BE2C (cell line): ENCODE data around the gene UCHL3.

Experiments used
- DNase-seq: peaks from one replicate; pipeline ENCODE4 v3.0.0-alpha.2; 2020
- H3K27me3 ChIP-seq: fragments of 250-450 bp; sonication (Bioruptor Pico); 2 replicates; pipeline ENCODE4 v1.5.1; 2020; ENCODE audit warnings: mild to moderate bottlenecking
- H3K36me3 ChIP-seq: fragments of 250-450 bp; sonication (Bioruptor Pico); 2 replicates; pipeline ENCODE4 v1.5.1; 2020; ENCODE audit warnings: mild to moderate bottlenecking
- H3K4me1 ChIP-seq: fragments of 250-450 bp; sonication (Bioruptor Pico); 2 replicates; pipeline ENCODE4 v1.5.1; 2020
- H3K4me3 ChIP-seq: 2 replicates; pipeline ENCODE4 v1.5.1; 2011; ENCODE audit warnings: low read depth, low read length
- H3K9me3 ChIP-seq: fragments of 250-450 bp; sonication (Bioruptor Pico); 2 replicates; pipeline ENCODE4 v1.5.1; 2020
- TF ChIP-seq, protein P1 (sequence below): IDR thresholded peaks from 2 replicates; pipeline ENCODE4 v1.5.1; 2012; ENCODE audit warnings: mild to moderate bottlenecking, low read depth, low read length

The UCHL3 gene

DNA sequence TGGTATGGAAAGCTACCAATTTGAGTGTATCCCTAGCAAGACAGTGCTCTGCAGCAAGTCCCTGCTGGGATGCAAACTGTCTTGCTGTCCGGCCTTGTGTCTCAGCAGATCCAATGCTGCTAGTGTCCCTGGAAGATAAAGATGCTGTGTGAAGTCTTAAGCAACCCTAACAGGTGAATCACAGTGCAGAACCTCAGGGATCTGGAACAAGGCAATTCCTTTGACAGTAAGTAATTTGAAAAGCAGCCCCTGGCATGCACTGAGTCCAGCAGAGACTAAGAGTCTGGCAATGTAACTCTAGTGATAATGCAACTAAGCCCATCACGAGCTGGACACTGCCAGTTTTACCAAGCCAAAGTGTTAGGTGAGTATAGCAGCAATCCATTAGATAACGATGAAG is 1.7 kb upstream of the UCHL3 start:
- no peak overlapping the region for H3K4me3 ChIP-seq
- no peak for DNase-seq
- no peaks in the 10 kb centered on the region; the same call in 1 of the 2 replicates for H3K4me1 ChIP-seq
- TF ChIP-seq, protein P1, sequence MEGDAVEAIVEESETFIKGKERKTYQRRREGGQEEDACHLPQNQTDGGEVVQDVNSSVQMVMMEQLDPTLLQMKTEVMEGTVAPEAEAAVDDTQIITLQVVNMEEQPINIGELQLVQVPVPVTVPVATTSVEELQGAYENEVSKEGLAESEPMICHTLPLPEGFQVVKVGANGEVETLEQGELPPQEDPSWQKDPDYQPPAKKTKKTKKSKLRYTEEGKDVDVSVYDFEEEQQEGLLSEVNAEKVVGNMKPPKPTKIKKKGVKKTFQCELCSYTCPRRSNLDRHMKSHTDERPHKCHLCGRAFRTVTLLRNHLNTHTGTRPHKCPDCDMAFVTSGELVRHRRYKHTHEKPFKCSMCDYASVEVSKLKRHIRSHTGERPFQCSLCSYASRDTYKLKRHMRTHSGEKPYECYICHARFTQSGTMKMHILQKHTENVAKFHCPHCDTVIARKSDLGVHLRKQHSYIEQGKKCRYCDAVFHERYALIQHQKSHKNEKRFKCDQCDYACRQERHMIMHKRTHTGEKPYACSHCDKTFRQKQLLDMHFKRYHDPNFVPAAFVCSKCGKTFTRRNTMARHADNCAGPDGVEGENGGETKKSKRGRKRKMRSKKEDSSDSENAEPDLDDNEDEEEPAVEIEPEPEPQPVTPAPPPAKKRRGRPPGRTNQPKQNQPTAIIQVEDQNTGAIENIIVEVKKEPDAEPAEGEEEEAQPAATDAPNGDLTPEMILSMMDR, result no peak
- no peaks in the 10 kb centered on the region for H3K27me3 ChIP-seq
- H3K36me3 ChIP-seq, result no peaks in the 10 kb centered on the region
- H3K9me3 ChIP-seq, result no peaks in the 10 kb centered on the region

DNA sequence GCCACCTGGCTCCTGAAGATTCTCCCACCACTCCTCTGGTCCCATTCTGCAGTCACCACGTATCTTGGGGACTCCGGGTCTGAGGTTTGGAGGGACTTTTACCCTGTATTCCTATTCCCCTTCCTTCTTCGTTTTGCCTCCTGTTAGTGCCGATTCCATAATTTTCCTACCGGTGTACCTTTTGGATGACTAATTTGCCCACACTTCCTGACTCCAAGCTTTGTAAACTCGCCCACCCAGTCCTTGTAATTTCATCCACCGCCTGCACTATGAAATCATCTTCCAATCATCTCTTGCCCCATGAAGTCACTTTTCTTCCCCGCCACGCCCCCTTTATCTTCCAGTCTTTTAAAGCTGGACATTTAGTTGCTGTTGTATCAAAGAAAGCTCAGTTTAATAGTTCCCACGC is 572 bp downstream of the UCHL3 start:
- Histone ChIP-seq H3K4me3 (peak overlapping the region; percentile 98), H3K4me1 (no peaks in the 10 kb centered on the region; the same call in 1 of the 2 replicates), H3K9me3 (no peaks in the 10 kb centered on the region), H3K27me3 (no peaks in the 10 kb centered on the region), H3K36me3 (peaks cover 14% of the 10 kb centered on the region)
- TF ChIP-seq, protein P1, result no peak
- DNase-seq, result peak; percentile 40

DNA sequence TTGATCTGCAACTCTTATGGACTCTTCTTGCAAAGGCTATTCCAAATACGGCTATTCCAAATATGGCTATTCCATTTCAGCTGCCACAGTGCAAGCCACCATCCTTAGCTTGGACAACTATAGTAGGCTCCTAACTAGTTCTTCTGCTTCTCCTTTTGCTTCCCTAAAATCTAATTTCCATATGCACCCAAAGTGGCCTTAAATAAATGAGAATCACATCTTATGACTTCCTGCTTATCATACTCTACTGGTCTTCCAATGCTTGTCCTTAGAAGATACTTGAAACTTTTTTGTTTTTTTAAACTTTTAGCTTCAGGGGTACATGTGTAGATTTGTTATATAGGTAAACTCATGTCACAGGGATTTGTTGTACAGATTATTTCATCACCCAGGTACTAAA is 4.9 kb downstream of the UCHL3 start:
- no peaks in the 10 kb centered on the region for H3K9me3 ChIP-seq
- H3K4me3 ChIP-seq, result no peak overlapping the region
- H3K4me1 ChIP-seq, result peaks cover 7% of the 10 kb centered on the region
- TF ChIP-seq, protein P1, result no peak
- H3K36me3 ChIP-seq, result peaks cover 15% of the 10 kb centered on the region
- H3K27me3 ChIP-seq, result no peaks in the 10 kb centered on the region
- DNase-seq, result no peak

DNA sequence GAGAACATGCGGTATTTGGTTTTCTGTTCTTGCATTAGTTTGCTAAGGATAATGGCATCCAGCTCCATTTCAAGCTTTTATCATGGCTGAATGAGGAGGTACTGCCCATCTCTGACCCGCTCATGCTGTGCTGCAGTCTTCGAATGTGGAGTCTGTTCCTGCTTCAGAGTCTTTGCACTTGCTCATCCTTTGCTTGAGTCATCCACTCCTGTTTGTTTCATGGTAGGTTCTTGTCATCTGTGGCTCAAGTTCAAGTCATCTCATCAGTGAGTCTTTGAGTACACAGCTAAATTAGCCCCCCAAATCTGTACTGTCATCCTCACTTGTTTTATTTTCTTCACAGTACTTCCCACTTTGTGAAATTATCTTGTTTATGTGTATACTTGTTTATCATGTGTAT is 5.4 kb downstream of the UCHL3 start:
- DNase-seq, result no peak
- TF ChIP-seq, protein P1, result no peak
- peaks cover 7% of the 10 kb centered on the region for H3K4me1 ChIP-seq

DNA sequence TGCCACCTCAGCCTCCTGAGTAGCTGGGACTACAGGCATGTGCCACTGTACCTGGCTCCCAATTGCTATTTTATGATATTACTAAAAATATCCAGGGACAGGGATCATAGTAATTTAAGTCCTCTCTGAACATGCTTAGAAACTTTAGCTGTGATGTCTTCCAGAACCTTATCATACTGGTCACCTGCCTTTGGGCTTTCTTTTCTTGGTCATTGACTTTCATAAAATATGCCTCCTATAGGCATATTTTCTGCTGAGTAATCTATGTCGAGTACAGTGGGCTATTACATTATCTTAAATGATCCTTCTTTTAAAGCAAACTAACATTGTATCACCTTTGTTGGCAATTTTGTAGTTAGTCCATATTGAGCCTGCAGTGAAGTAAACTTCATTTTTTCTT is 6.2 kb downstream of the UCHL3 start:
- H3K4me1 ChIP-seq, result peaks cover 7% of the 10 kb centered on the region
- TF ChIP-seq, protein P1, result no peak
- H3K4me3 ChIP-seq, result no peak overlapping the region
- peaks cover 18% of the 10 kb centered on the region for H3K36me3 ChIP-seq
- no peaks in the 10 kb centered on the region for H3K9me3 ChIP-seq
- DNase-seq, result no peak
- no peaks in the 10 kb centered on the region for H3K27me3 ChIP-seq

More for the DNA sequence above, 5.4 kb downstream of the UCHL3 start:
- H3K4me3 ChIP-seq, result no peak overlapping the region
- no peaks in the 10 kb centered on the region for H3K9me3 ChIP-seq
- peaks cover 15% of the 10 kb centered on the region for H3K36me3 ChIP-seq
- no peaks in the 10 kb centered on the region for H3K27me3 ChIP-seq

DNA sequence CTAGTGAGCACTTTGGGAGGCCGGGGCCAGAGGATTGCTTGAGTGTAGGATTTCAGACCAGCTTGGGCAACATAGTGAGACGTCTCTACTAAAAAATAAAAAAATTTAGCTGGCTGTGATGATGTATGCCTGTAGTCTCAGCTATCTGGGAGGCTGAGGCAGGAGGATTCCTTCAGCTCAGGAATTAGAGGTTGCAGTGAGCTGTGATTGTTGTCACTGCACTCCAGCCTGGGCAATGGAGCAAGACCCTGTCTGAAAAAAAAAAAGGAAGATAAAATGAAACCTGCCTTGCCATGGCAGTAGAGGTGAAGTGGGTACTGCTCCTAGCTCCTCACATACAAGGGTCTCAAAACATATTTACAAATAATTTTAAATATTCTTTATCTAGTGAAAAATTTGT is 7.4 kb downstream of the UCHL3 start:
- Histone ChIP-seq H3K36me3 (peaks cover 21% of the 10 kb centered on the region), H3K27me3 (no peaks in the 10 kb centered on the region), H3K4me1 (peaks cover 7% of the 10 kb centered on the region; the same call in 1 of the 2 replicates), H3K9me3 (no peaks in the 10 kb centered on the region), H3K4me3 (no peak overlapping the region)
- no peak for DNase-seq
- TF ChIP-seq, protein P1, result no peak
